H4 (cell line): Measurements from ENCODE around the gene PRF1. TPM values are rescaled to one million over a fixed set of nuclear protein-coding genes. Genes with fewer than 3 reads are reported as not detected.
"Not testable (repeated sequence)": the region's sequence is repeated elsewhere in the genome, so short reads cannot be mapped to it uniquely, and the experiment has no call there.

Source experiments
- DNase-seq: peaks from one replicate; pipeline ENCODE4 v3.0.0-alpha.2; 2015; ENCODE audit warnings: low spot score
- total RNA-seq: library from RNA; depleted of rRNA; stranded (reverse); fragments of >200 nt; shearing (Covaris generic); gene quantifications from 2 replicates; pipeline ENCODE4 v1.2.3, GENCODE V29; 2014; rRNA removed

The PRF1 gene
- total RNA-seq = not detected in 2 replicates

GRCh38 chr10:70602665-70603448 is at the start of gene PRF1:
PRF1 (minus strand) TSS chr10:70602741; CDS start chr10:70600902, 1,839 bp downstream.
- no peak for DNase-seq

GRCh38 chr10:70651661-70652060 is 49.1 kb upstream of the PRF1 start:
- DNase-seq = no peak

GRCh38 chr10:70650718-70651117 is 48.2 kb upstream of the PRF1 start:
- DNase-seq = no peak

GRCh38 chr10:70650104-70650503 is 47.6 kb upstream of the PRF1 start:
- DNase-seq = no peak

- peak; percentile 36 for DNase-seq
Measured at GRCh38 chr10:70649526-70649925, 47.0 kb upstream of the PRF1 start.

GRCh38 chr10:70648427-70648826 is 45.9 kb upstream of the PRF1 start:
- DNase-seq = no peak

- DNase-seq = no peak
Measured at GRCh38 chr10:70647086-70647485, 44.5 kb upstream of the PRF1 start.

GRCh38 chr10:70644959-70645358 is 42.4 kb upstream of the PRF1 start:
- DNase-seq = not testable (repeated sequence)

GRCh38 chr10:70643272-70643671 is 40.7 kb upstream of the PRF1 start:
- DNase-seq = not testable (repeated sequence)

GRCh38 chr10:70639640-70640383 is 37.3 kb upstream of the PRF1 start:
- not testable (repeated sequence) for DNase-seq

- not testable (repeated sequence) for DNase-seq
Measured at GRCh38 chr10:70634515-70634914, 32.0 kb upstream of the PRF1 start.

- no peak for DNase-seq
Measured at GRCh38 chr10:70634011-70634410, 31.5 kb upstream of the PRF1 start.

- not testable (repeated sequence) for DNase-seq
Measured at GRCh38 chr10:70631735-70632134, 29.2 kb upstream of the PRF1 start.

GRCh38 chr10:70629338-70629737 is 26.8 kb upstream of the PRF1 start:
- no peak for DNase-seq

- no peak for DNase-seq
Measured at GRCh38 chr10:70626056-70626455, 23.5 kb upstream of the PRF1 start.

GRCh38 chr10:70622981-70623844 is 20.7 kb upstream of the PRF1 start:
- no peak for DNase-seq

- no peak for DNase-seq
Measured at GRCh38 chr10:70622541-70622940, 20.0 kb upstream of the PRF1 start.

GRCh38 chr10:70621503-70622078 is 19.1 kb upstream of the PRF1 start:
- no peak for DNase-seq

GRCh38 chr10:70620020-70620289 is 17.4 kb upstream of the PRF1 start:
- no peak for DNase-seq

GRCh38 chr10:70619271-70620019 is 16.9 kb upstream of the PRF1 start:
- DNase-seq = no peak

- DNase-seq = no peak
Measured at GRCh38 chr10:70618663-70619062, 16.1 kb upstream of the PRF1 start.
